HepG2 (cell line): Measurements from ENCODE around the gene AKIP1.

Experiments
- ATF7-NPFF ChIP-seq: sonication (generic); formaldehyde crosslinking; IDR thresholded peaks from 2 replicates; pipeline ENCODE4 v1.8.1; 2023; ENCODE audit warnings: mild to moderate bottlenecking, low read depth, missing genetic modification reagents, moderate library complexity
- DPF2 ChIP-seq: sonication (generic); formaldehyde crosslinking; IDR thresholded peaks from 2 replicates; pipeline ENCODE4 v1.4.0; 2020; ENCODE audit warnings: mild to moderate bottlenecking, low read depth, missing genetic modification reagents, borderline replicate concordance
- EZH2 ChIP-seq: conservative IDR thresholded peaks from 2 replicates; pipeline ENCODE4 v1.6.1; 2012; ENCODE audit warnings: mild to moderate bottlenecking, low read depth, low read length, moderate library complexity
- NFIC ChIP-seq: IDR thresholded peaks from 2 replicates; pipeline ENCODE4 v1.6.1; 2012; ENCODE audit warnings: mild to moderate bottlenecking, low read length, inconsistent platforms
- TF ChIP-seq, protein P1 (sequence below): IDR thresholded peaks from 2 replicates; pipeline ENCODE4 v1.6.1; 2012; ENCODE audit warnings: inconsistent platforms

DNA sequence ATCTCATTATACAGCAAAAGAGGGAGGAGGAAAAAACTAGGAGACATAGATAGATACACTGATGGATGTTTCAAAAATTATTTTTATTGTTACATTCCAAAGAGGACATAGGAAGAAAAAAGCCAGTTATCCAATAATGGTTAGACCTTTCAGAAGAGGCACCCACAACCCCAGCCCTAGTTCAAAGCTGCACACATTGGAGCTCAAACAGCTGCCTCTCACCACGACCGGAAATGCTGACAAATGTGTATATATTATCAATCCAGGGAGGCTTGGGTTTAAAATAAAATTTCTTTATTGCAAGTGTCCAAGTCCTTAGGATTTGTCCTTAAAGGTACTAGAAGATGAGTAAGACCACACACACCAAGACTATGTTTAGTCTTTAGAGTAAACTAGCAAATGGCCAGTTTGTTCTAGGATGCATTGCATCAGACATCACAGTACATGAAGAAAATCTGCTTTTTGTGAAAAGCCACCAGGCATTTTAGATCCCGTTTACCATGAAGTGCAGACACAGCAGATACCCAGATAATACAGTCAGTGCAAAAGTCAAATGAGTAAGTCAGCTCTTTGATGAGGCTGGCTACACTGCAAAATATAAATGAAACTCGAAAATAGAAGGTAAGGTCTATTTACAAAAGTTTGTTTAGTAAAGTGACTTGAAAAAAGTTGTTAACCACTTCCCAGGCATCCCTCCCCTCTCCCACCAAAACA, 36.4 kb downstream of the AKIP1 start:
- TF ChIP-seq EZH2, result no peak
- TF ChIP-seq DPF2 (CRISPR knock-in tag), result no peak
- TF ChIP-seq ATF7-NPFF (CRISPR knock-in tag), result no peak
- no peak for TF ChIP-seq NFIC
- TF ChIP-seq, protein P1, sequence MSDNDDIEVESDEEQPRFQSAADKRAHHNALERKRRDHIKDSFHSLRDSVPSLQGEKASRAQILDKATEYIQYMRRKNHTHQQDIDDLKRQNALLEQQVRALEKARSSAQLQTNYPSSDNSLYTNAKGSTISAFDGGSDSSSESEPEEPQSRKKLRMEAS, result no peak
